ENCODE measurements around the gene CHD1L. TPM values are rescaled to one million over a fixed set of nuclear protein-coding genes. Genes with fewer than 3 reads are reported as not detected.

CHD1L gene
- total and polyA plus RNA-seq, 2 of the 13 experiments (the other 11 are each of a cell fraction or from before 2014, with no cell fraction given) = 74.3 to 111 TPM

DNA sequence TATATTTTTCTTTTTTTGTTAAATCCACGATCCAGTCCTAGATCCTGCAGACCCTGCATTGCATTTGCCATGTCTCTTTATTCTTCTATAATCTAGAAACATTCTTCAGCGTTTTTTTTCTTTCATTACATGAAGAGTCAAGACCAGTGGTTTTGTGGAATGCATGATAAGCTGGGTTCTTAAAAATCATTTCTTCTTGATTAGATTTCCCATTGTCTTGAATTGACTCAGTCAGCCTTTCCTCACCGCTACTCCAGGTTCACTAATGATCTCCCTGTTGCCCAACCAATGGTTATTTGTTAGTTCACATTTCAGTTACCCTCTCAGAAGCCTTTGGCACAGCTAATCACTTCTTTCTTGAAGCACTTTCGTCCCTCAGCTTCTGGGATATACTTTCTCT lies 25.2 kb downstream of the CHD1L start (continued):
- TF ChIP-seq SMARCC2 (IDR thresholded peaks at IDR 0.05) (no peak), ZBTB38 (CRISPR knock-in tag; IDR thresholded peaks at IDR 0.05) (no peak), PHB2 (IDR thresholded peaks at IDR 0.05; ENCODE audit: partially characterized antibody) (no peak), ZNF484 (CRISPR knock-in tag; IDR thresholded peaks at IDR 0.05; ENCODE audit: borderline replicate concordance, low read depth) (no peak), NFATC3 (CRISPR knock-in tag; IDR thresholded peaks at IDR 0.05) (no peak), ZNF549 (CRISPR knock-in tag; IDR thresholded peaks at IDR 0.05) (no peak)

DNA sequence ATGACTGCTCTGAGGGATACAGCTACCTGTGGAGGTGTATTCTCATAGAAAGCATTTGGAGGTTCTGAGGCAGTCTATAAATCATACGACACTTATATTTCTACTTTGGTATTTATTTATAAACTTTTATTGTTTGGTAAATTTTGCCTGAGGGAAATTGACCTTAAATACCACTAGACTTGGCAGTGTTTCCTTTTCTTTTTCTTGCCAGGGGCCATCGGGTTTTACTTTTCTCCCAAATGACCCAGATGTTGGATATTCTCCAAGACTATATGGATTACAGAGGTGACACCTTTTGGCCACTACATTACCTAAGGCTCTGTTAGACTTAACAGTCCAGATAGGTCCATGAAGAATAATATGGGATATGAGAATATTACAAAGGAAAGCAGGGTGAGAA lies 28.2 kb downstream of the CHD1L start:
- no peak overlapping the region for H3K27ac ChIP-seq (ENCODE audit: extremely low read length, insufficient read depth, low read length)
- H4K20me1 ChIP-seq (ENCODE audit: insufficient read depth, low read length) = no peaks in the 10 kb centered on the region
- CTCF ChIA-PET (ENCODE audit: low intra/inter-chr PET ratio, low total read pairs) = no interaction called here
- 98% methylated on average over 2 of the region's 2 CpGs for WGBS (ENCODE audit: low lambda C conversion rate)
- DNase-seq (ENCODE audit: low spot score) (no peak), ATAC-seq (no peak), FAIRE-seq (no peak)
- H3K4me3 ChIP-seq (replicated peaks in 1 of 3; ENCODE audit: insufficient read depth in 1 of 3, low read depth in 2 of 3, low read length in 3 of 3) = no peak overlapping the region
- intact Hi-C loops (cut with micrococcal nuclease; ENCODE audit: unreplicated experiment) (no loop called here), in situ Hi-C loops (cut with HindIII; ENCODE audit: extremely low pct_ligation_motif_present, low pct_unique_long_range_greater_than_20kb) (loop anchor here (5.0 kb wide), 1 partner anchor 117 kb away; no protein-coding TSS in a partner anchor)
- no peak overlapping the region for H3K9ac ChIP-seq (ENCODE audit: insufficient read depth, low read depth, low read length)
- POLR2A ChIA-PET = no interaction called here
- H3K79me2 ChIP-seq (ENCODE audit: insufficient read depth, low read length) = no peaks in the 10 kb centered on the region
- peaks cover 26 to 88% of the 10 kb centered on the region in 2 experiments for H3K36me3 ChIP-seq (replicated peaks in 1 of 2; ENCODE audit: control insufficient read depth in 1 of 2, insufficient read depth in 2 of 2, low read length in 2 of 2)
- TF ChIP-seq CCDC6 (CRISPR knock-in tag; IDR thresholded peaks at IDR 0.05) (no peak), ZNF605 (CRISPR knock-in tag; IDR thresholded peaks at IDR 0.05) (no peak), ZKSCAN5 (CRISPR knock-in tag; IDR thresholded peaks at IDR 0.05) (no peak), ZNF619 (CRISPR knock-in tag; IDR thresholded peaks at IDR 0.05) (no peak), ZNF329 (CRISPR knock-in tag; IDR thresholded peaks at IDR 0.05; ENCODE audit: low read depth) (no peak), NAIF1 (CRISPR knock-in tag; IDR thresholded peaks at IDR 0.05; ENCODE audit: borderline replicate concordance) (no peak), ZNF558 (CRISPR knock-in tag; IDR thresholded peaks at IDR 0.05; ENCODE audit: borderline replicate concordance) (no peak), FOXC1 (CRISPR knock-in tag; IDR thresholded peaks at IDR 0.05; ENCODE audit: borderline replicate concordance) (no peak)
- no peaks in the 10 kb centered on the region for H3K4me1 ChIP-seq (ENCODE audit: insufficient read depth, low read length)
- no peaks in the 10 kb centered on the region for H3K9me3 ChIP-seq (ENCODE audit: low read length)
- H2AFZ ChIP-seq (ENCODE audit: low read length) = no peak overlapping the region
- BruUV-seq (replicated peaks) = no TSS peak
- no peaks in the 10 kb centered on the region for H3K27me3 ChIP-seq (ENCODE audit: control insufficient read depth in 1 of 2, insufficient read depth in 2 of 2, low read length in 2 of 2)
- no peak overlapping the region for H3K4me2 ChIP-seq (ENCODE audit: low read depth, low read length)
